Keratinocyte (primary cell): ENCODE data around the gene TCF19. TPM values are rescaled to one million over a fixed set of nuclear protein-coding genes. Genes with fewer than 3 reads are reported as not detected.

Source experiments
- DNase-seq: peaks from one replicate; pipeline ENCODE4 v3.0.0-alpha.2; 2011; ENCODE audit warnings: low read depth, missing footprints, low spot score
- FAIRE-seq: peaks from 2 replicates; lab custom pipeline; 2011; peaks lifted over from hg19 to GRCh38; lab: Jason Lieb, UNC
- H2AFZ ChIP-seq: 2 replicates; pipeline ENCODE4 v1.6.0; 2012; ENCODE audit warnings: low read length, control low read depth, inconsistent platforms; ENCODE audit not compliant: control insufficient read depth
- H3K27ac ChIP-seq: 2 replicates; pipeline ENCODE4 v1.5.1; 2011; ENCODE audit warnings: low read length; ENCODE audit not compliant: control insufficient read depth, insufficient read depth
- H3K27me3 ChIP-seq: 3 replicates; pipeline ENCODE4 v1.6.0; 2011; ENCODE audit warnings: low read length; ENCODE audit not compliant: control insufficient read depth, insufficient read depth; ENCODE audit errors: extremely low read depth
- H3K36me3 ChIP-seq, 2 experiments: 2 replicates in 1 of 2; 3 replicates in 1 of 2; pipeline ENCODE4 v1.5.1; 2011; ENCODE audit warnings: low read length in 2 of 2, mild to moderate bottlenecking in 1 of 2; ENCODE audit not compliant: control insufficient read depth in 2 of 2, insufficient read depth in 2 of 2; ENCODE audit errors: extremely low read depth in 1 of 2
- H3K4me1 ChIP-seq: 3 replicates; pipeline ENCODE4 v1.5.1; 2011; ENCODE audit warnings: low read length; ENCODE audit not compliant: control insufficient read depth, insufficient read depth; ENCODE audit errors: extremely low read depth
- H3K4me2 ChIP-seq: 3 replicates; pipeline ENCODE4 v1.6.0; 2011; ENCODE audit warnings: low read depth, low read length; ENCODE audit not compliant: control insufficient read depth, insufficient read depth; ENCODE audit errors: extremely low read depth
- H3K4me3 ChIP-seq, 3 experiments: fragments of 200-600 bp in 1 of 3; sonication (generic) in 1 of 3; 2 replicates in 2 of 3; 3 replicates in 1 of 3; pipeline ENCODE4 v1.5.1; 2011 to 2016; ENCODE audit warnings: low read length in 3 of 3, mild to moderate bottlenecking in 3 of 3, control low read depth in 2 of 3, inconsistent platforms in 1 of 3, low read depth in 1 of 3, mixed read lengths in 1 of 3, mixed run types in 1 of 3, moderate library complexity in 1 of 3; ENCODE audit not compliant: control insufficient read depth in 2 of 3, insufficient read depth in 2 of 3; ENCODE audit errors: extremely low read depth in 1 of 3
- H3K79me2 ChIP-seq: 2 replicates; pipeline ENCODE4 v1.6.0; 2012; ENCODE audit warnings: low read length; ENCODE audit not compliant: control insufficient read depth, insufficient read depth
- H3K9ac ChIP-seq: 3 replicates; pipeline ENCODE4 v1.6.0; 2011; ENCODE audit warnings: low read length; ENCODE audit not compliant: control insufficient read depth, insufficient read depth; ENCODE audit errors: extremely low read depth
- H3K9me1 ChIP-seq: 3 replicates; pipeline ENCODE4 v1.6.0; 2011; ENCODE audit warnings: low read length; ENCODE audit not compliant: control insufficient read depth, insufficient read depth; ENCODE audit errors: extremely low read depth
- H3K9me3 ChIP-seq: 2 replicates; pipeline ENCODE4 v1.5.1; 2012; ENCODE audit warnings: low read depth, low read length; ENCODE audit not compliant: control insufficient read depth
- H4K20me1 ChIP-seq: 3 replicates; pipeline ENCODE4 v1.6.0; 2011; ENCODE audit warnings: low read length; ENCODE audit not compliant: control insufficient read depth, insufficient read depth; ENCODE audit errors: extremely low read depth
- EZH2 ChIP-seq: IDR thresholded peaks from one replicate; pipeline ENCODE4 v1.6.1; 2012; ENCODE audit warnings: inconsistent platforms, mild to moderate bottlenecking, low read length, moderate library complexity
- dilution Hi-C: fragments of 300-500 bp; cut with MboI; formaldehyde crosslinking; loops from one replicate; pipeline ENCODE4 v1.7.0; 2020; ENCODE audit warnings: low sequenced_read_pairs; ENCODE audit not compliant: extremely low pct_ligation_motif_present
- polyA plus RNA-seq, 5 experiments: library from polyadenylated mRNA; depleted of rRNA in 3 of 5; stranded (reverse) in 3 of 5; stranded (forward) in 1 of 5; unstranded in 1 of 5; fragments of >200 nt; gene quantifications; 1 replicate in 1 of 5; 2 replicates in 3 of 5; 3 replicates in 1 of 5; pipeline versions ENCODE4 v1.2.1 to v1.2.3, GENCODE V29; 2011 to 2012; ENCODE audit warnings: missing spikeins in 2 of 5, low read depth in 1 of 5, low replicate concordance in 1 of 5
- TF ChIP-seq, protein P1 (sequence below), 3 experiments: IDR thresholded peaks in 1 of 3; conservative IDR thresholded peaks in 1 of 3; optimal IDR thresholded peaks in 1 of 3; 2 replicates in 2 of 3; 3 replicates in 1 of 3; pipeline versions ENCODE3 to v1.5.1; 2011; ENCODE audit warnings: low read length in 3 of 3, mild to moderate bottlenecking in 3 of 3, moderate library complexity in 2 of 3, control low read depth in 1 of 3, inconsistent platforms in 1 of 3; ENCODE audit not compliant: insufficient read depth in 2 of 3; ENCODE audit errors: extremely low read depth in 1 of 3

Gene TCF19
- polyA plus RNA-seq, 1 donor (not counting 4 experiments of a cell fraction or from before 2014, with no cell fraction given): 7.4 TPM

DNA sequence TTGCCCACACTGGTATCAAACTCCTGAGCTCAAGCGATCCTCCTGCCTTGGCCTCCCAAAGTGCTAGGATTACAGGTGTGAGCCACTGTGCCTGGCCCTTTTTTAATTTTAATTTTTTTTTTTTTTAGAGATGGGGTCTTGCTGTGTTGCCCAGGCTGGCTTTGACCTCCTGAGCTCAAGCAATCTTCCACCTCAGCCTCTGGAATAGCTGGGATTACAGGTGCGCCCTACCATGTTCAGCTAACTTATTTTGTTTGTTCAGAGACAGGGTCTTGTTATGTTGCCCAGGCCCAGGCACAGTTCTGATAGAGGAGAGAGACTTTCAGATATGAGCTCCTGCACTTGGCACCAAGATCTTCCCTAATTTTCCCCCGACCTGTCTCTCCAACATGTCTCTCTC lies 27.6 kb upstream of the TCF19 start:
- no peak for FAIRE-seq
- no peak overlapping the region for H3K27ac ChIP-seq

DNA sequence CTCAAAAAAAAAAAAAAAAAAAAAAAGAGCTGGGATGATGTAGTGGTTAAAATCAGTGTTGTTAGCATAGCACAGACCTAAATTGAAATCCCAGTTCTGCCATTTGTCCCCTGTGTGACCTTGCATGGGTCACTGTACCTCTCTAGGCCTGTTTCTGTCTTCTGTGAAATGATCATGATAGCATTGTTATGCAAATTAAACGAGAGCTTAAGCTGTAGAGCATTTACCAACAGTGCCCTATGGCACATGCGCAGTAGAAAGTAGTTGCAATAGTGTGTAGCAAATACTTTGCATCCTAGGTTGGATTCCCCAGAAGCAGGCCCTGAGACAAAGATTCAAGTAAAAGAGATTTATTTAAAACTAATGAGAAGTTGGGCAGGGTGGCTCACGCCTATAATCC lies 26.8 kb upstream of the TCF19 start:
- Histone ChIP-seq H3K9me1 (no peaks in the 10 kb centered on the region), H4K20me1 (no peaks in the 10 kb centered on the region), H3K27me3 (no peaks in the 10 kb centered on the region), H3K27ac (no peak overlapping the region), H3K36me3 (peaks cover under 1 to 5% of the 10 kb centered on the region in 2 experiments), H3K79me2 (no peaks in the 10 kb centered on the region), H3K4me2 (no peak overlapping the region), H3K9me3 (no peaks in the 10 kb centered on the region), H3K9ac (no peak overlapping the region), H3K4me1 (peaks cover 3% of the 10 kb centered on the region), H3K4me3 (no peak overlapping the region), H2AFZ (no peak overlapping the region)
- DNase-seq (no peak), FAIRE-seq (no peak)
- TF ChIP-seq, protein P1, sequence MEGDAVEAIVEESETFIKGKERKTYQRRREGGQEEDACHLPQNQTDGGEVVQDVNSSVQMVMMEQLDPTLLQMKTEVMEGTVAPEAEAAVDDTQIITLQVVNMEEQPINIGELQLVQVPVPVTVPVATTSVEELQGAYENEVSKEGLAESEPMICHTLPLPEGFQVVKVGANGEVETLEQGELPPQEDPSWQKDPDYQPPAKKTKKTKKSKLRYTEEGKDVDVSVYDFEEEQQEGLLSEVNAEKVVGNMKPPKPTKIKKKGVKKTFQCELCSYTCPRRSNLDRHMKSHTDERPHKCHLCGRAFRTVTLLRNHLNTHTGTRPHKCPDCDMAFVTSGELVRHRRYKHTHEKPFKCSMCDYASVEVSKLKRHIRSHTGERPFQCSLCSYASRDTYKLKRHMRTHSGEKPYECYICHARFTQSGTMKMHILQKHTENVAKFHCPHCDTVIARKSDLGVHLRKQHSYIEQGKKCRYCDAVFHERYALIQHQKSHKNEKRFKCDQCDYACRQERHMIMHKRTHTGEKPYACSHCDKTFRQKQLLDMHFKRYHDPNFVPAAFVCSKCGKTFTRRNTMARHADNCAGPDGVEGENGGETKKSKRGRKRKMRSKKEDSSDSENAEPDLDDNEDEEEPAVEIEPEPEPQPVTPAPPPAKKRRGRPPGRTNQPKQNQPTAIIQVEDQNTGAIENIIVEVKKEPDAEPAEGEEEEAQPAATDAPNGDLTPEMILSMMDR (optimal IDR thresholded peaks at IDR 0.05 in 1 of 3, IDR thresholded peaks at IDR 0.05 in 1 of 3, conservative IDR thresholded peaks at IDR 0.05 in 1 of 3; ENCODE audit: extremely low read depth in 1 of 3, insufficient read depth in 2 of 3, low read length in 3 of 3): no peak
- no peak for TF ChIP-seq EZH2
- dilution Hi-C loops: no loop called here

More for the DNA sequence above, 27.6 kb upstream of the TCF19 start:
- Histone ChIP-seq H3K9ac (no peak overlapping the region), H3K4me2 (no peak overlapping the region), H4K20me1 (no peaks in the 10 kb centered on the region), H3K4me3 (no peak overlapping the region), H3K4me1 (peaks cover 11% of the 10 kb centered on the region), H3K27me3 (no peaks in the 10 kb centered on the region), H3K79me2 (no peaks in the 10 kb centered on the region), H3K9me1 (no peaks in the 10 kb centered on the region), H2AFZ (no peak overlapping the region), H3K36me3 (peaks cover 5% of the 10 kb centered on the region in 2 experiments), H3K9me3 (no peaks in the 10 kb centered on the region)
- no peak for TF ChIP-seq EZH2
- TF ChIP-seq, protein P1 (optimal IDR thresholded peaks at IDR 0.05 in 1 of 3, IDR thresholded peaks at IDR 0.05 in 1 of 3, conservative IDR thresholded peaks at IDR 0.05 in 1 of 3; ENCODE audit: extremely low read depth in 1 of 3, insufficient read depth in 2 of 3, low read length in 3 of 3): no peak
- dilution Hi-C loops: no loop called here
- no peak for DNase-seq
